Natural killer cell (primary cell): ENCODE data around the gene SLC39A1. TPM values are rescaled to one million over a fixed set of nuclear protein-coding genes. Genes with fewer than 3 reads are reported as not detected.
A peak's percentile ranks its signal among the peaks of the same experiment; 100 is the strongest.

Experiments used
- ATAC-seq, 3 donors: fragments of 150-1000 bp in 2 of 3; fragments of 200-7000 bp in 1 of 3; cut with Tn5 transposase; 1 replicate in 1 of 3; 2 replicates in 2 of 3; pipeline ENCODE4 v1.10.0; 2021; ENCODE audit warnings: mild to moderate bottlenecking in 2 of 3, moderate library complexity in 2 of 3
- DNase-seq, 2 donors: peaks; one replicate each; pipeline versions ENCODE4 v3.0.0 to v3.0.0-alpha.2; 2013 to 2021; ENCODE audit warnings: mixed read lengths in 1 of 2
- H3K27ac ChIP-seq: one replicate; pipeline ENCODE4 v1.5.1; 2013; ENCODE audit warnings: mild to moderate bottlenecking, low read length
- H3K27me3 ChIP-seq: one replicate; pipeline ENCODE4 v1.6.1; 2013; ENCODE audit warnings: low read length; ENCODE audit not compliant: control insufficient read depth, insufficient read depth
- H3K36me3 ChIP-seq: one replicate; pipeline ENCODE4 v1.6.1; 2013; ENCODE audit warnings: low read length; ENCODE audit not compliant: control insufficient read depth, insufficient read depth
- H3K4me1 ChIP-seq: one replicate; pipeline ENCODE4 v1.6.1; 2013; ENCODE audit warnings: low read length; ENCODE audit not compliant: control insufficient read depth, insufficient read depth
- H3K4me3 ChIP-seq: one replicate; pipeline ENCODE4 v1.5.1; 2013; ENCODE audit warnings: low read length
- H3K9me3 ChIP-seq: one replicate; pipeline ENCODE4 v1.6.1; 2013; ENCODE audit warnings: low read length; ENCODE audit not compliant: control insufficient read depth, insufficient read depth
- H3K27ac Mint-ChIP-seq, 2 donors: one replicate each; pipeline ENCODE4 v1.8.0; 2022; ENCODE audit warnings: mild to moderate bottlenecking in 2 of 2, mixed read lengths in 2 of 2, moderate library complexity in 1 of 2
- H3K27me3 Mint-ChIP-seq, 2 donors: one replicate each; pipeline ENCODE4 v1.8.0; 2022; ENCODE audit warnings: low read depth in 2 of 2, mixed read lengths in 2 of 2
- H3K36me3 Mint-ChIP-seq: one replicate; pipeline ENCODE4 v1.8.0; 2022; ENCODE audit warnings: mixed read lengths
- H3K4me1 Mint-ChIP-seq, 2 donors: one replicate each; pipeline ENCODE4 v1.8.0; 2022; ENCODE audit warnings: mixed read lengths in 2 of 2
- H3K4me3 Mint-ChIP-seq: one replicate; pipeline ENCODE4 v1.8.0; 2022; ENCODE audit warnings: mild to moderate bottlenecking, moderate library complexity, mixed read lengths
- H3K9me3 Mint-ChIP-seq, 2 donors: one replicate each; pipeline ENCODE4 v1.8.0; 2022; ENCODE audit warnings: mixed read lengths in 2 of 2
- CTCF ChIP-seq: fragments of 200-600 bp; IDR thresholded peaks from one replicate; pipeline ENCODE4 v1.8.0; 2022; ENCODE audit warnings: antibody characterized with exemption
- WGBS: methylation state at CpG from one replicate; pipeline ENCODE4 v1.1.7; 2013; ENCODE audit warnings: missing lambda C conversion rate; ENCODE audit not compliant: insufficient coverage; 5-methylcytosine and 5-hydroxymethylcytosine counted together
- intact Hi-C: fragments of 100-400 bp; cut with micrococcal nuclease; formaldehyde crosslinking; loops from one replicate; pipeline ENCODE4 v1.14.2; 2022
- total RNA-seq, 4 donors: library from RNA; stranded (reverse); fragments of 120-200 nt in 1 of 4; gene quantifications; one replicate each; pipeline versions ENCODE4 v1.2.3 to v1.2.4, GENCODE V29; 2013 to 2022

Gene SLC39A1
- total RNA-seq, 3 donors from 2014 or later (not counting 1 experiment from before 2014, with no cell fraction given): 20.7 to 21.5 (median 21.2) TPM

- H3K4me1 ChIP-seq: peaks cover 41% of the 10 kb centered on the region
- ATAC-seq: no peak
Measured at GRCh38 chr1:153968000-153968363, 4.6 kb upstream of the SLC39A1 start.

GRCh38 chr1:153967107-153967999 is 4.0 kb upstream of the SLC39A1 start, which contains the start of gene CREB3L4:
Gene CREB3L4, plus strand, starts transcription at chr1:153967902. Its CDS starts 624 bp downstream, at chr1:153968526.
- peak; percentile 77 to 95 for DNase-seq
- under 1% methylated on average over 60 of the region's 60 CpGs for WGBS
- Histone ChIP-seq H3K9me3 (no peaks in the 10 kb centered on the region), H3K27ac (peak within 1 kb of the TSS; percentile 96), H3K36me3 (no peaks in the 10 kb centered on the region), H3K27me3 (no peaks in the 10 kb centered on the region), H3K4me1 (peaks cover 47% of the 10 kb centered on the region), H3K4me3 (peak within 1 kb of the TSS; percentile 93)
- Mint-ChIP-seq H3K4me3 (peak within 1 kb of the TSS; percentile 99), H3K4me1 (peaks cover 53 to 58% of the 10 kb centered on the region in 2 donors), H3K36me3 (no peaks in the 10 kb centered on the region), H3K9me3 (no peaks in the 10 kb centered on the region), H3K27ac (peak within 1 kb of the TSS; percentile 95 to 98), H3K27me3 (no peaks in the 10 kb centered on the region)
- TF ChIP-seq CTCF: peak; percentile 36
- peak; percentile 82 to 95 (median 87) for ATAC-seq
- intact Hi-C loops: loop anchor here (1.0 to 10.0 kb wide), 5 partner anchors 9 to 257 kb away; partner anchors contain the start of genes CRTC2, GATAD2B, JTB and RPS27

More at GRCh38 chr1:153968000-153968363, 4.6 kb upstream of the SLC39A1 start:
- H3K36me3 ChIP-seq: peaks cover 2% of the 10 kb centered on the region
- no peak for DNase-seq
- H3K4me3 ChIP-seq: peak overlapping the region; percentile 93
- WGBS: 9% methylated on average over 8 of the region's 8 CpGs
- H3K9me3 ChIP-seq: no peaks in the 10 kb centered on the region
- H3K27me3 Mint-ChIP-seq: no peaks in the 10 kb centered on the region
- peak overlapping the region; percentile 95 to 98 for H3K27ac Mint-ChIP-seq
- no peaks in the 10 kb centered on the region for H3K27me3 ChIP-seq
- H3K4me1 Mint-ChIP-seq: peaks cover 47 to 51% of the 10 kb centered on the region in 2 donors
- no peak for TF ChIP-seq CTCF
- intact Hi-C loops: loop anchor here (1.0 to 10.0 kb wide), 5 partner anchors 9 to 257 kb away; partner anchors contain the start of genes CRTC2, GATAD2B, JTB and RPS27
- peak overlapping the region; percentile 96 for H3K27ac ChIP-seq
- H3K36me3 Mint-ChIP-seq: no peaks in the 10 kb centered on the region
- H3K4me3 Mint-ChIP-seq: peak overlapping the region; percentile 99
- no peaks in the 10 kb centered on the region for H3K9me3 Mint-ChIP-seq

- Mint-ChIP-seq H3K9me3 (no peaks in the 10 kb centered on the region), H3K27me3 (no peaks in the 10 kb centered on the region), H3K27ac (peak overlapping the region; percentile 91 to 92), H3K4me3 (peak overlapping the region; percentile 89), H3K36me3 (no peaks in the 10 kb centered on the region), H3K4me1 (peaks cover 50 to 72% of the 10 kb centered on the region in 2 donors)
- Histone ChIP-seq H3K27ac (peak overlapping the region; percentile 79), H3K4me3 (peak overlapping the region; percentile 91), H3K4me1 (peaks cover 45% of the 10 kb centered on the region), H3K36me3 (peaks cover 6% of the 10 kb centered on the region), H3K9me3 (no peaks in the 10 kb centered on the region), H3K27me3 (no peaks in the 10 kb centered on the region)
- no peak for DNase-seq
- intact Hi-C loops: loop anchor here (10.0 kb wide), 1 partner anchor 261 kb away; the partner anchor contains the start of gene UBAP2L
- TF ChIP-seq CTCF: no peak
- no peak for ATAC-seq
- WGBS: 4% methylated on average over 22 of the region's 22 CpGs
Measured at GRCh38 chr1:153963850-153964331, 554 bp upstream of the SLC39A1 start.
